ENCODE measurements around the gene GJA8.
"Not testable (repeated sequence)": the region's sequence is repeated elsewhere in the genome, so short reads cannot be mapped to it uniquely, and the experiment has no call there.

The GJA8 gene

GRCh38 chr1:147902253-147902845, at the start of gene GJA8:
GJA8 (plus strand) TSS chr1:147902795; CDS start chr1:147907956, 5,161 bp downstream.
- no peak for DNase-seq

- DNase-seq = no peak
Observed at GRCh38 chr1:147853391-147853790, 49.2 kb upstream of the GJA8 start.

GRCh38 chr1:147854989-147855388, 47.6 kb upstream of the GJA8 start:
- DNase-seq = not testable (repeated sequence)

GRCh38 chr1:147855996-147856395, 46.6 kb upstream of the GJA8 start:
- DNase-seq = not testable (repeated sequence)

- DNase-seq = not testable (repeated sequence)
Observed at GRCh38 chr1:147867204-147867603, 35.4 kb upstream of the GJA8 start.

GRCh38 chr1:147878022-147878421, 24.6 kb upstream of the GJA8 start:
- DNase-seq = no peak

- no peak for DNase-seq
Observed at GRCh38 chr1:147879911-147880310, 22.7 kb upstream of the GJA8 start.

- DNase-seq = no peak
Observed at GRCh38 chr1:147882535-147882934, 20.1 kb upstream of the GJA8 start.

GRCh38 chr1:147890177-147890790, 12.3 kb upstream of the GJA8 start:
- DNase-seq = peak; percentile 36

GRCh38 chr1:147891088-147891487, 11.5 kb upstream of the GJA8 start:
- DNase-seq = no peak

- DNase-seq = no peak
Observed at GRCh38 chr1:147892216-147892615, 10.4 kb upstream of the GJA8 start.

- peak; percentile 7 for DNase-seq
Observed at GRCh38 chr1:147892731-147893214, 9.8 kb upstream of the GJA8 start.

GRCh38 chr1:147895123-147895522, 7.5 kb upstream of the GJA8 start:
- DNase-seq = no peak

GRCh38 chr1:147897029-147897752, 5.4 kb upstream of the GJA8 start:
- DNase-seq = no peak

GRCh38 chr1:147897789-147898188, 4.8 kb upstream of the GJA8 start:
- no peak for DNase-seq

GRCh38 chr1:147904726-147905125, 2.1 kb downstream of the GJA8 start:
- no peak for DNase-seq

- DNase-seq = no peak
Observed at GRCh38 chr1:147907786-147908509, 5.4 kb downstream of the GJA8 start.

GRCh38 chr1:147912553-147912952, 10.0 kb downstream of the GJA8 start:
- no peak for DNase-seq

GRCh38 chr1:147913362-147913942, 10.9 kb downstream of the GJA8 start:
- DNase-seq = no peak

GRCh38 chr1:147919896-147920295, 17.3 kb downstream of the GJA8 start:
- DNase-seq = no peak

- DNase-seq = no peak
Observed at GRCh38 chr1:147924813-147925212, 22.2 kb downstream of the GJA8 start.

- not testable (repeated sequence) for DNase-seq
Observed at GRCh38 chr1:147927215-147927614, 24.6 kb downstream of the GJA8 start.

GRCh38 chr1:147927689-147928088, 25.1 kb downstream of the GJA8 start:
- not testable (repeated sequence) for DNase-seq
